Umbilical cord (tissue), 2 donors: ENCODE data around the gene CMSS1. TPM values are rescaled to one million over a fixed set of nuclear protein-coding genes. Genes with fewer than 3 reads are reported as not detected.
A peak's percentile ranks its signal among the peaks of the same experiment; 100 is the strongest.

Experiments used
- DNase-seq: peaks from one replicate; pipeline ENCODE4 v3.0.0-alpha.2; 2015; ENCODE audit warnings: low spot score
- total RNA-seq: library from RNA; depleted of rRNA; stranded (reverse); fragments of >200 nt; gene quantifications from one replicate; pipeline ENCODE4 v1.2.3, GENCODE V29; 2014; ENCODE audit warnings: low replicate concordance; ENCODE audit not compliant: insufficient read depth

Gene CMSS1
- total RNA-seq, 1 donor from 2014 or later = 13.7 TPM

GRCh38 chr3:100104817-100105413 lies 287.3 kb downstream of the CMSS1 start:
- DNase-seq = no peak

- DNase-seq = no peak
These were observed 287.8 kb downstream of the CMSS1 start for GRCh38 chr3:100105501-100105900.

GRCh38 chr3:100106094-100106493 lies 288.4 kb downstream of the CMSS1 start:
- no peak for DNase-seq

- peak; percentile 76 for DNase-seq
These were observed 289.0 kb downstream of the CMSS1 start for GRCh38 chr3:100106531-100107141.

GRCh38 chr3:100107221-100107814 lies 289.7 kb downstream of the CMSS1 start:
- DNase-seq = no peak

- DNase-seq = no peak
These were observed 290.9 kb downstream of the CMSS1 start for GRCh38 chr3:100108464-100109079.

GRCh38 chr3:100110162-100110561 lies 292.5 kb downstream of the CMSS1 start:
- DNase-seq = no peak

- DNase-seq = no peak
These were observed 294.1 kb downstream of the CMSS1 start for GRCh38 chr3:100111728-100112127.

- no peak for DNase-seq
These were observed 296.2 kb downstream of the CMSS1 start for GRCh38 chr3:100113723-100114412.

GRCh38 chr3:100114413-100115030 lies 296.9 kb downstream of the CMSS1 start, which contains the start of gene FILIP1L:
FILIP1L (minus strand) TSS chr3:100114501.
- no peak for DNase-seq

GRCh38 chr3:100117093-100117492 lies 299.4 kb downstream of the CMSS1 start:
- no peak for DNase-seq

GRCh38 chr3:100120012-100120411 lies 302.4 kb downstream of the CMSS1 start:
- no peak for DNase-seq

GRCh38 chr3:100120693-100121092 lies 303.0 kb downstream of the CMSS1 start:
- DNase-seq = no peak

- DNase-seq = no peak
These were observed 304.7 kb downstream of the CMSS1 start for GRCh38 chr3:100122321-100122720.

GRCh38 chr3:100123112-100123511 lies 305.4 kb downstream of the CMSS1 start:
- no peak for DNase-seq

- DNase-seq = no peak
These were observed 306.6 kb downstream of the CMSS1 start for GRCh38 chr3:100124201-100124761.

- no peak for DNase-seq
These were observed 307.7 kb downstream of the CMSS1 start for GRCh38 chr3:100125161-100125938.

- peak; percentile 44 for DNase-seq
These were observed 310.1 kb downstream of the CMSS1 start for GRCh38 chr3:100127792-100128191.

GRCh38 chr3:100128565-100128964 lies 310.9 kb downstream of the CMSS1 start:
- DNase-seq = no peak

GRCh38 chr3:100129941-100130340 lies 312.3 kb downstream of the CMSS1 start:
- peak; percentile 11 for DNase-seq
